ENCODE measurements around the gene GREB1.

DNA sequence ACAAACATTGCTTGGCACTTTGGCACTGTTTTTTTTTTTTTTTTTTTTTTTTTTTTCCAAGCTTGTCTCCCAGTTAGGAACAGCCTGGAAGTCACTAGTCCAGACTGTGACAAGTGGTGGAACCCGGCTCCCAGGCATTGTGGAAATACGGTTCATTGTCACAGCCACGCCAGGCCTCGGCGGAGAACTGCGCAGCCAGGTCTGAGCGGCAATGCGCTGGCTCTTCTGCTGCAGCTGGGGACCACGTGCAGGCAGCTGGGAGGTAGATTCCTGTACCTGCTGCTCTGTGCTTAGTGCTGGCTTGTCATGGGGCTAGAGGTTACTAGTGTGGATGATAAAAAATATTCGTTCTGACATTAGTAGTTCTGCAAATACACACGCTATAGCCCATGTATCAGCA is 131.2 kb downstream of the GREB1 start:
- TF ChIP-seq, protein P1, sequence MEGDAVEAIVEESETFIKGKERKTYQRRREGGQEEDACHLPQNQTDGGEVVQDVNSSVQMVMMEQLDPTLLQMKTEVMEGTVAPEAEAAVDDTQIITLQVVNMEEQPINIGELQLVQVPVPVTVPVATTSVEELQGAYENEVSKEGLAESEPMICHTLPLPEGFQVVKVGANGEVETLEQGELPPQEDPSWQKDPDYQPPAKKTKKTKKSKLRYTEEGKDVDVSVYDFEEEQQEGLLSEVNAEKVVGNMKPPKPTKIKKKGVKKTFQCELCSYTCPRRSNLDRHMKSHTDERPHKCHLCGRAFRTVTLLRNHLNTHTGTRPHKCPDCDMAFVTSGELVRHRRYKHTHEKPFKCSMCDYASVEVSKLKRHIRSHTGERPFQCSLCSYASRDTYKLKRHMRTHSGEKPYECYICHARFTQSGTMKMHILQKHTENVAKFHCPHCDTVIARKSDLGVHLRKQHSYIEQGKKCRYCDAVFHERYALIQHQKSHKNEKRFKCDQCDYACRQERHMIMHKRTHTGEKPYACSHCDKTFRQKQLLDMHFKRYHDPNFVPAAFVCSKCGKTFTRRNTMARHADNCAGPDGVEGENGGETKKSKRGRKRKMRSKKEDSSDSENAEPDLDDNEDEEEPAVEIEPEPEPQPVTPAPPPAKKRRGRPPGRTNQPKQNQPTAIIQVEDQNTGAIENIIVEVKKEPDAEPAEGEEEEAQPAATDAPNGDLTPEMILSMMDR (IDR thresholded peaks at IDR 0.05), result no peak
- no peak for TF ChIP-seq POLR2A (IDR thresholded peaks at IDR 0.05)
